K562 (cell line): ENCODE results near the gene SLC1A5. TPM values are rescaled to one million over a fixed set of nuclear protein-coding genes. Genes with fewer than 3 reads are reported as not detected.
A peak's percentile ranks its signal among the peaks of the same experiment; 100 is the strongest.

ENCODE experiments used
- ARID3B ChIP-seq: fragments of 250-450 bp; sonication (Bioruptor Pico); IDR thresholded peaks from 2 replicates; pipeline ENCODE4 v1.4.0; 2020; ENCODE audit warnings: borderline replicate concordance
- CEBPG ChIP-seq, 3 experiments: fragments of 200-800 bp in 1 of 3; sonication (Bioruptor generic) in 1 of 3; sonication (generic) in 1 of 3; formaldehyde crosslinking in 1 of 3; IDR thresholded peaks in 2 of 3; conservative IDR thresholded peaks in 1 of 3; 2 replicates each; pipeline versions ENCODE4 v1.6.1 to v1.8.0; 2016 to 2022; ENCODE audit warnings: missing compliant biosample characterization in 2 of 3, missing genetic modification characterization in 2 of 3, mild to moderate bottlenecking in 1 of 3, missing genetic modification reagents in 1 of 3
- KDM2B ChIP-seq: fragments of 250-450 bp; sonication (Bioruptor Pico); IDR thresholded peaks from 2 replicates; pipeline ENCODE4 v1.8.0; 2021; ENCODE audit warnings: mild to moderate bottlenecking, moderate library complexity
- LARP7 ChIP-seq: fragments of 450-650 bp; IDR thresholded peaks from 2 replicates; pipeline ENCODE4 v1.6.1; 2016
- MAFK ChIP-seq: IDR thresholded peaks from 2 replicates; pipeline ENCODE4 v1.6.1; 2011; ENCODE audit warnings: low read length, improper control_type of control experiment
- MCM7 ChIP-seq, 2 experiments: fragments of 450-650 bp; IDR thresholded peaks; 2 replicates each; pipeline ENCODE4 v1.6.1; 2016 to 2018
- MLX ChIP-seq, 2 experiments: fragments of 450-650 bp in 1 of 2; sonication (generic) in 1 of 2; formaldehyde crosslinking; conservative IDR thresholded peaks; 2 replicates each; pipeline versions ENCODE4 v1.4.0 to v1.8.1; 2020 to 2022; ENCODE audit warnings: mild to moderate bottlenecking in 1 of 2, missing genetic modification reagents in 1 of 2
- MYNN ChIP-seq, 2 experiments: sonication (generic); formaldehyde crosslinking in 1 of 2; IDR thresholded peaks; 2 replicates each; pipeline versions ENCODE4 v1.5.0 to v1.6.1; 2016 to 2020; ENCODE audit warnings: antibody characterized with exemption in 1 of 2, missing genetic modification reagents in 1 of 2
- NCOA2 ChIP-seq, 2 experiments: fragments of 450-650 bp; IDR thresholded peaks; 2 replicates each; pipeline ENCODE4 v1.6.1; 2018; ENCODE audit warnings: mild to moderate bottlenecking in 2 of 2, moderate library complexity in 1 of 2; ENCODE audit not compliant: partially characterized antibody in 2 of 2
- NFXL1 ChIP-seq: fragments of 450-650 bp; formaldehyde crosslinking; IDR thresholded peaks from 2 replicates; pipeline ENCODE4 v1.4.0; 2021; ENCODE audit warnings: mild to moderate bottlenecking
- NRF1 ChIP-seq, 2 experiments: fragments of 450-650 bp; IDR thresholded peaks in 1 of 2; conservative IDR thresholded peaks in 1 of 2; 2 replicates each; pipeline ENCODE4 v1.6.1; 2014; ENCODE audit warnings: mild to moderate bottlenecking in 2 of 2
- NUFIP1 ChIP-seq: fragments of 450-650 bp; IDR thresholded peaks from 2 replicates; pipeline ENCODE4 v1.6.1; 2018; ENCODE audit not compliant: partially characterized antibody
- PHTF2 ChIP-seq: fragments of 250-450 bp; sonication (Bioruptor Pico); IDR thresholded peaks from 2 replicates; pipeline ENCODE4 v1.5.0; 2021; ENCODE audit warnings: mild to moderate bottlenecking
- RAD51 ChIP-seq: fragments of 450-650 bp; IDR thresholded peaks from 2 replicates; pipeline ENCODE4 v1.7.1; 2016; ENCODE audit warnings: low read depth, mild to moderate bottlenecking, borderline replicate concordance
- SMARCB1 ChIP-seq: IDR thresholded peaks from 2 replicates; pipeline ENCODE4 v1.6.1; 2011; ENCODE audit warnings: improper control_type of control experiment, low read depth; ENCODE audit not compliant: insufficient read length
- TEAD2 ChIP-seq: fragments of 450-650 bp; IDR thresholded peaks from 2 replicates; pipeline ENCODE4 v1.6.1; 2016; ENCODE audit warnings: missing genetic modification characterization, control low read depth, missing compliant biosample characterization
- ZBTB43 ChIP-seq: sonication (generic); formaldehyde crosslinking; IDR thresholded peaks from 2 replicates; pipeline ENCODE4 v1.8.0; 2023; ENCODE audit warnings: mild to moderate bottlenecking, missing genetic modification reagents
- ZNF551 ChIP-seq: fragments of 250-450 bp; sonication (Bioruptor Pico); IDR thresholded peaks from 2 replicates; pipeline ENCODE4 v1.5.0; 2021; ENCODE audit warnings: mild to moderate bottlenecking, moderate library complexity
- polyA plus RNA-seq, 8 experiments: library from polyadenylated mRNA; depleted of rRNA in 4 of 8; stranded (reverse) in 5 of 8; unstranded in 3 of 8; fragments of >200 nt; fragmentation: Nextera tagmentation in 2 of 8; fragmentation: Illumina TruSeq in 1 of 8; extraction: Ambion mirVana in 2 of 8; extraction: Trizol in 1 of 8; gene quantifications; 2 replicates each; pipeline versions ENCODE4 v1.2.1 to v1.2.3, GENCODE V29; 2011 to 2014; ENCODE audit warnings: inconsistent platforms in 1 of 8, missing spikeins in 1 of 8
- total RNA-seq, 7 experiments: library from RNA; depleted of rRNA in 6 of 7; stranded (reverse); fragments of >200 nt in 6 of 7; fragmentation: Illumina TruSeq in 2 of 7; extraction: Trizol in 2 of 7; gene quantifications; 2 replicates each; pipeline versions ENCODE4 v1.2.1 to v1.2.3, GENCODE V29; 2011 to 2021; ENCODE audit warnings: low replicate concordance in 1 of 7

SLC1A5 gene
- total and polyA plus RNA-seq, 9 of the 15 experiments (the other 6 are each of a cell fraction or from before 2014, with no cell fraction given): 31.2 to 417 (median 134) TPM

- TF ChIP-seq CEBPG (CRISPR knock-in tag; IDR thresholded peaks at IDR 0.05) (no peak), CEBPG (tag; conservative IDR thresholded peaks at IDR 0.05 in 1 of 2, IDR thresholded peaks at IDR 0.05 in 1 of 2) (peak in 1 of 2 experiments; percentile 35; a peak in 1 of 4 replicates), PHTF2 (no peak), MYNN (IDR thresholded peaks at IDR 0.05) (no peak), MYNN (CRISPR knock-in tag; IDR thresholded peaks at IDR 0.05) (no peak), NCOA2 (IDR thresholded peaks at IDR 0.05; ENCODE audit: partially characterized antibody in 2 of 2) (no peak), SMARCB1 (no peak), MAFK (no peak), ARID3B (CRISPR knock-in tag) (no peak), ZBTB43 (CRISPR knock-in tag) (no peak; the same call in 1 of the 2 replicates), NRF1 (conservative IDR thresholded peaks at IDR 0.05 in 1 of 2, IDR thresholded peaks at IDR 0.05 in 1 of 2) (peak in 1 of 2 experiments; percentile 31; a peak in 2 of 4 replicates), MLX (CRISPR knock-in tag; conservative IDR thresholded peaks at IDR 0.05) (no peak), KDM2B (CRISPR knock-in tag) (no peak), RAD51 (no peak), LARP7 (no peak), TEAD2 (no peak), ZNF551 (CRISPR knock-in tag) (no peak), MCM7 (IDR thresholded peaks at IDR 0.05) (no peak), NUFIP1 (peak; percentile 34), NFXL1 (no peak)
Measured at GRCh38 chr19:46785054-46785979, 3.1 kb downstream of the SLC1A5 start (continued).
